OCI-LY7 (cell line): ENCODE data around the gene SHCBP1. TPM values are rescaled to one million over a fixed set of nuclear protein-coding genes. Genes with fewer than 3 reads are reported as not detected.

Experiments used
- BruUV-seq: library from RNA; stranded (reverse); fragments of 400-500 nt; replicated peaks from 2 replicates; lab custom pipeline; 2021; lab: Mats Ljungman, UMichigan
- CTCF ChIA-PET: fragments of 300-600 bp; sonication (Branson Sonifier 250); formaldehyde crosslinking; loops from one replicate; lab custom pipeline; 2022; ENCODE audit warnings: antibody characterized with exemption; ENCODE audit not compliant: unreplicated experiment; lab: Charles Lee
- POLR2A ChIA-PET: fragments of 300-600 bp; sonication (Branson Sonifier 250); formaldehyde crosslinking; loops from one replicate; lab custom pipeline; 2022; ENCODE audit warnings: antibody characterized with exemption; lab: Charles Lee
- DNase-seq: peaks from one replicate; pipeline ENCODE4 v3.0.0-alpha.2; 2015; ENCODE audit warnings: low spot score
- H2AFZ ChIP-seq: fragments of 200-600 bp; sonication (generic), shearing (Covaris generic); 2 replicates; pipeline ENCODE4 v1.6.1; 2014; ENCODE audit warnings: mild to moderate bottlenecking, antibody characterized with exemption, low read length, moderate library complexity
- H3K27ac ChIP-seq: fragments of 200-600 bp; sonication (generic); 2 replicates; pipeline ENCODE4 v1.5.1; 2014; ENCODE audit warnings: mixed run types, low read depth, mild to moderate bottlenecking, moderate library complexity, low read length, inconsistent platforms; ENCODE audit not compliant: poor library complexity, severe bottlenecking
- H3K36me3 ChIP-seq: fragments of 200-600 bp; sonication (generic); 2 replicates; pipeline ENCODE4 v1.6.1; 2014; ENCODE audit warnings: mild to moderate bottlenecking, antibody characterized with exemption, low read length, moderate library complexity, mixed read lengths; ENCODE audit not compliant: insufficient read depth
- H3K4me1 ChIP-seq: fragments of 200-600 bp; sonication (generic); 2 replicates; pipeline ENCODE4 v1.5.1; 2014; ENCODE audit warnings: mild to moderate bottlenecking, low read length; ENCODE audit not compliant: insufficient read depth, poor library complexity, severe bottlenecking
- H3K4me2 ChIP-seq: fragments of 200-600 bp; sonication (generic); 2 replicates; pipeline ENCODE4 v1.6.1; 2014; ENCODE audit warnings: mild to moderate bottlenecking, low read length
- H3K4me3 ChIP-seq: fragments of 200-600 bp; sonication (generic); 2 replicates; pipeline ENCODE4 v1.5.1; 2014; ENCODE audit warnings: mild to moderate bottlenecking, low read depth, low read length; ENCODE audit not compliant: poor library complexity, severe bottlenecking
- H3K79me2 ChIP-seq: fragments of 200-600 bp; sonication (generic); 2 replicates; pipeline ENCODE4 v1.6.1; 2016; ENCODE audit warnings: low read depth, mild to moderate bottlenecking, low read length, moderate library complexity, mixed read lengths; ENCODE audit not compliant: insufficient read depth
- H3K9me2 ChIP-seq: fragments of 200-600 bp; sonication (generic); 2 replicates; pipeline ENCODE4 v1.6.1; 2016; ENCODE audit warnings: mild to moderate bottlenecking, low read length, mixed read lengths; ENCODE audit not compliant: insufficient read depth
- H3K9me3 ChIP-seq: fragments of 200-600 bp; sonication (generic); 2 replicates; pipeline ENCODE4 v1.6.1; 2014; ENCODE audit warnings: mild to moderate bottlenecking, mixed run types, low read length, mixed read lengths
- H4K20me1 ChIP-seq: fragments of 200-600 bp; sonication (generic); 2 replicates; pipeline ENCODE4 v1.6.1; 2014; ENCODE audit warnings: mild to moderate bottlenecking, antibody characterized with exemption, low read length, moderate library complexity, mixed read lengths; ENCODE audit not compliant: insufficient read depth
- EZH2phosphoT487 ChIP-seq: fragments of 200-600 bp; sonication (generic); IDR thresholded peaks from 2 replicates; pipeline ENCODE4 v1.6.1; 2018; ENCODE audit warnings: low read depth, borderline replicate concordance, mild to moderate bottlenecking, mixed run types, antibody characterized with exemption, low read length, moderate library complexity, mixed read lengths
- intact Hi-C: fragments of 100-400 bp; cut with micrococcal nuclease; formaldehyde crosslinking; loops from one replicate; pipeline ENCODE4 v1.10.0; 2022; ENCODE audit not compliant: unreplicated experiment
- total RNA-seq, 2 experiments: library from RNA; depleted of rRNA in 1 of 2; stranded (reverse); fragments of >200 nt in 1 of 2; shearing (Covaris generic) in 1 of 2; gene quantifications; 2 replicates each; pipeline ENCODE4 v1.2.3, GENCODE V29; 2014 to 2022
- TF ChIP-seq, protein P1 (sequence below): fragments of 200-600 bp; sonication (generic); conservative IDR thresholded peaks from 2 replicates; pipeline ENCODE4 v1.5.1; 2014; ENCODE audit warnings: mild to moderate bottlenecking, antibody characterized with exemption, low read length, moderate library complexity, mixed read lengths

SHCBP1 gene
- total RNA-seq, 2 experiments from 2014 or later: 32.6 to 49.5 TPM

DNA sequence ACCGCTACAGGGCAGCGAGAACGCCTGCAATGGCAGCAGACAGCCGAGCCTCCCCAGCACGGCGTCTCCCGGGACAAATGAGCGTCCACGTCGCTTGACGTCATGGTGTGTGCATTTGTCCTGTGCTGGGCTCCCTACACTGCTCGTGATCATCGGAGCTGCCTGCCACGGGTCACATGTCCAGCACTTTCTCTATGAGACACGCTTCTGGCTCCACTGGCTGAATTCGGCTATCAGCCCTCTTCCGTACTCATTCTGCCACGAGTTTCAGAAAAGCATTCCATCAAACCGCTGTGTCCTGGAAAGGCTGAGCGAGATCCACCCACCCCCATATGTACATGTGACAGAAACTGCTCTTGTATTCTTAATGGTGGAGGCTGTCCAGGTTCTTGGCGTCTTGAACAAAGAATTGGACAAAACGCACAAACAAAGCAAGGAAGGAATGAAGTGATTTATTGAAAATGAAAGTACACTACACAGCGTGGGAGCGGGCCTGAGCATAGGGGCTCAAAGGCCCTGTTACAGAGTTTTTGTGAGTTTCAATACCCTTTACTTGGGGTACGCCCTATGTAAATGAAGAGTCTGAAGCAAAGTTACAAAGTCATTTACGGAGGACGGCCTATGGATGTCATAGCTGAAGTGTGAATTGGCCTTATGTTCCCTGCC lies 28.5 kb upstream of the SHCBP1 start:
- H3K4me3 ChIP-seq: no peak overlapping the region
- H3K4me2 ChIP-seq: no peak overlapping the region
- no TSS peak for BruUV-seq
- H3K27ac ChIP-seq: no peak overlapping the region
- no peaks in the 10 kb centered on the region for H3K9me3 ChIP-seq
- no peaks in the 10 kb centered on the region for H3K9me2 ChIP-seq
- H3K36me3 ChIP-seq: no peaks in the 10 kb centered on the region
- CTCF ChIA-PET: no interaction called here
- H3K79me2 ChIP-seq: no peaks in the 10 kb centered on the region
- POLR2A ChIA-PET: no interaction called here
- DNase-seq: no peak
- TF ChIP-seq, protein P1, sequence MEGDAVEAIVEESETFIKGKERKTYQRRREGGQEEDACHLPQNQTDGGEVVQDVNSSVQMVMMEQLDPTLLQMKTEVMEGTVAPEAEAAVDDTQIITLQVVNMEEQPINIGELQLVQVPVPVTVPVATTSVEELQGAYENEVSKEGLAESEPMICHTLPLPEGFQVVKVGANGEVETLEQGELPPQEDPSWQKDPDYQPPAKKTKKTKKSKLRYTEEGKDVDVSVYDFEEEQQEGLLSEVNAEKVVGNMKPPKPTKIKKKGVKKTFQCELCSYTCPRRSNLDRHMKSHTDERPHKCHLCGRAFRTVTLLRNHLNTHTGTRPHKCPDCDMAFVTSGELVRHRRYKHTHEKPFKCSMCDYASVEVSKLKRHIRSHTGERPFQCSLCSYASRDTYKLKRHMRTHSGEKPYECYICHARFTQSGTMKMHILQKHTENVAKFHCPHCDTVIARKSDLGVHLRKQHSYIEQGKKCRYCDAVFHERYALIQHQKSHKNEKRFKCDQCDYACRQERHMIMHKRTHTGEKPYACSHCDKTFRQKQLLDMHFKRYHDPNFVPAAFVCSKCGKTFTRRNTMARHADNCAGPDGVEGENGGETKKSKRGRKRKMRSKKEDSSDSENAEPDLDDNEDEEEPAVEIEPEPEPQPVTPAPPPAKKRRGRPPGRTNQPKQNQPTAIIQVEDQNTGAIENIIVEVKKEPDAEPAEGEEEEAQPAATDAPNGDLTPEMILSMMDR: no peak
- TF ChIP-seq EZH2phosphoT487: no peak
- H2AFZ ChIP-seq: no peak overlapping the region
- H4K20me1 ChIP-seq: no peaks in the 10 kb centered on the region
- H3K4me1 ChIP-seq: no peaks in the 10 kb centered on the region
- intact Hi-C loops: no loop called here

DNA sequence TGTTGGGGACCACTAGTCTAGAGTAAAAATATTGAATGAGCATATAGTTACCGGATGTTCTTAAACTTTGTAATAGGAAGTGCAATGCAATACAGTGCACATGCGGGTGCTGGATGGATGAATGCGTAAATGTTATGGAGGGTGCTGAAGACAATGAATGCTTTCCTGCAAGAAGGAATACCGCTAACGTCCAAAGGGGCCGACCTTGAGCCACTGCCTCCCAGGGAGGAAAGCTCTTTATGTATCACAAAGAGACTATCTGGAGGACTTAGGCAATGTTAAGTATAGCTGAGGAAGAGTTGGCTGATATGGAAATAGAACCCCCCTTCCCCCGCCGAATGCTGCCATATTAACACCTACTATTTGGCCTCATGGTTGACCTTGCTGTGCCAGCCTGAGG lies 27.5 kb upstream of the SHCBP1 start:
- no peaks in the 10 kb centered on the region for H3K79me2 ChIP-seq
- H2AFZ ChIP-seq: no peak overlapping the region
- no peaks in the 10 kb centered on the region for H3K36me3 ChIP-seq
- DNase-seq: no peak
- H3K4me3 ChIP-seq: no peak overlapping the region
- CTCF ChIA-PET: no interaction called here
- POLR2A ChIA-PET: no interaction called here
- no peaks in the 10 kb centered on the region for H3K9me2 ChIP-seq
- no peaks in the 10 kb centered on the region for H3K9me3 ChIP-seq
- H4K20me1 ChIP-seq: no peaks in the 10 kb centered on the region
- H3K27ac ChIP-seq: no peak overlapping the region
- BruUV-seq: no TSS peak
- H3K4me1 ChIP-seq: no peaks in the 10 kb centered on the region
- TF ChIP-seq EZH2phosphoT487: no peak
- TF ChIP-seq, protein P1: no peak
- no peak overlapping the region for H3K4me2 ChIP-seq
- intact Hi-C loops: no loop called here
